H1 (cell line): ENCODE measurements around the gene SRRM2. TPM values are rescaled to one million over a fixed set of nuclear protein-coding genes. Genes with fewer than 3 reads are reported as not detected.

Experiments used
- CTCF ChIA-PET: fragments of 300-600 bp; sonication (Branson Sonifier 250); formaldehyde crosslinking; loops from one replicate; lab custom pipeline; 2021; ENCODE audit not compliant: partially characterized antibody; lab: Charles Lee
- POLR2A ChIA-PET: fragments of 300-600 bp; sonication (Branson Sonifier 250); formaldehyde crosslinking; loops from one replicate; lab custom pipeline; 2021; ENCODE audit warnings: inconsistent platforms; ENCODE audit not compliant: partially characterized antibody; lab: Charles Lee
- DNase-seq, 2 experiments: peaks; one replicate each; pipeline versions ENCODE4 v3.0.0 to v3.0.0-alpha.2; 2010 to 2022; ENCODE audit warnings: low spot score in 2 of 2, low read depth in 1 of 2, mixed read lengths in 1 of 2
- FAIRE-seq: peaks from 2 replicates; lab custom pipeline; 2011; peaks lifted over from hg19 to GRCh38; lab: Jason Lieb, UNC
- H2AFZ ChIP-seq: 2 replicates; pipeline ENCODE4 v1.8.1; 2012; ENCODE audit warnings: low read length, inconsistent platforms
- H2AK5ac ChIP-seq: 2 replicates; pipeline ENCODE4 v1.6.1; 2013; ENCODE audit warnings: low read depth, low read length
- H2BK120ac ChIP-seq: replicated peaks from 2 replicates; pipeline ENCODE3; 2013; ENCODE audit warnings: low read depth, low read length, inconsistent platforms
- H2BK12ac ChIP-seq: 2 replicates; pipeline ENCODE4 v1.6.1; 2013; ENCODE audit warnings: low read depth, low read length
- H2BK15ac ChIP-seq: 2 replicates; pipeline ENCODE4 v1.6.1; 2013; ENCODE audit warnings: low read length
- H2BK20ac ChIP-seq: 2 replicates; pipeline ENCODE4 v1.6.1; 2013; ENCODE audit warnings: low read length
- H2BK5ac ChIP-seq: 2 replicates; pipeline ENCODE4 v1.6.1; 2013; ENCODE audit warnings: low read depth, low read length
- H3K14ac ChIP-seq: 2 replicates; pipeline ENCODE4 v1.6.1; 2013; ENCODE audit warnings: inconsistent platforms; ENCODE audit not compliant: insufficient read length
- H3K18ac ChIP-seq: 2 replicates; pipeline ENCODE4 v1.6.1; 2013; ENCODE audit warnings: low read length; ENCODE audit errors: extremely low read depth
- H3K23ac ChIP-seq: 2 replicates; pipeline ENCODE4 v1.6.1; 2013; ENCODE audit warnings: inconsistent platforms; ENCODE audit not compliant: insufficient read length
- H3K23me2 ChIP-seq: 2 replicates; pipeline ENCODE4 v1.6.1; 2013; ENCODE audit warnings: low read depth, low read length
- H3K27ac ChIP-seq: 2 replicates; pipeline ENCODE4 v1.6.1; 2011; ENCODE audit warnings: low read depth, low read length, inconsistent platforms
- H3K27me3 ChIP-seq, 4 experiments: replicated peaks in 1 of 4; 1 replicate in 1 of 4; 2 replicates in 3 of 4; pipeline versions ENCODE4 v1.6.1 to v1.8.1; 2011 to 2013; ENCODE audit warnings: low read length in 3 of 4, mild to moderate bottlenecking in 3 of 4, inconsistent platforms in 2 of 4, mixed read lengths in 2 of 4, moderate library complexity in 1 of 4; ENCODE audit not compliant: control insufficient read depth in 3 of 4, insufficient read depth in 3 of 4; ENCODE audit errors: extremely low read depth in 1 of 4
- H3K36me3 ChIP-seq, 4 experiments: 2 replicates each; pipeline versions ENCODE4 v1.6.1 to v1.8.1; 2011 to 2013; ENCODE audit warnings: mild to moderate bottlenecking in 4 of 4, low read length in 3 of 4, moderate library complexity in 2 of 4, control low read depth in 1 of 4, inconsistent platforms in 1 of 4; ENCODE audit not compliant: insufficient read depth in 4 of 4, control insufficient read depth in 2 of 4
- H3K4ac ChIP-seq: replicated peaks from 2 replicates; pipeline ENCODE3; 2013; ENCODE audit warnings: low read length, low read depth, mixed read lengths, inconsistent platforms; ENCODE audit not compliant: insufficient read length
- H3K4me1 ChIP-seq, 4 experiments: replicated peaks in 1 of 4; 1 replicate in 1 of 4; 2 replicates in 3 of 4; pipeline versions ENCODE4 v1.6.1 to v1.8.1; 2011 to 2013; ENCODE audit warnings: low read length in 3 of 4, inconsistent platforms in 2 of 4, mixed read lengths in 1 of 4; ENCODE audit not compliant: insufficient read depth in 4 of 4, control insufficient read depth in 3 of 4
- H3K4me2 ChIP-seq, 2 experiments: 2 replicates each; pipeline versions ENCODE4 v1.6.1 to v1.8.1; 2011 to 2013; ENCODE audit warnings: low read depth in 2 of 2, low read length in 2 of 2, control low read depth in 1 of 2, inconsistent platforms in 1 of 2, mild to moderate bottlenecking in 1 of 2; ENCODE audit not compliant: insufficient read depth in 1 of 2
- H3K4me3 ChIP-seq, 4 experiments: fragments of 200-600, 300-600 bp in 1 of 4; sonication (generic), shearing (Covaris generic), sonication (Bioruptor Twin) in 1 of 4; 2 replicates each; pipeline versions ENCODE4 v1.5.1 to v1.8.1; 2011 to 2016; ENCODE audit warnings: low read length in 4 of 4, low read depth in 3 of 4, control low read depth in 2 of 4, inconsistent platforms in 2 of 4, mild to moderate bottlenecking in 2 of 4, mixed read lengths in 1 of 4, moderate library complexity in 1 of 4; ENCODE audit not compliant: insufficient read depth in 2 of 4; ENCODE audit errors: extremely low read depth in 1 of 4
- H3K56ac ChIP-seq: replicated peaks from 2 replicates; pipeline ENCODE3; 2013; ENCODE audit warnings: low read depth, mild to moderate bottlenecking, mixed read lengths, low read length, inconsistent platforms; ENCODE audit not compliant: insufficient read length
- H3K79me1 ChIP-seq: 2 replicates; pipeline ENCODE4 v1.6.1; 2013; ENCODE audit warnings: low read depth, low read length, control low read depth
- H3K79me2 ChIP-seq, 2 experiments: 2 replicates each; pipeline versions ENCODE4 v1.6.1 to v1.8.1; 2012 to 2013; ENCODE audit warnings: low read length in 2 of 2, mild to moderate bottlenecking in 2 of 2, inconsistent platforms in 1 of 2; ENCODE audit not compliant: insufficient read depth in 2 of 2, control insufficient read depth in 1 of 2
- H3K9ac ChIP-seq, 4 experiments: replicated peaks in 1 of 4; 1 replicate in 1 of 4; 2 replicates in 3 of 4; pipeline versions ENCODE4 v1.6.1 to v1.8.1; 2011 to 2013; ENCODE audit warnings: low read depth in 3 of 4, low read length in 3 of 4, control low read depth in 2 of 4, mild to moderate bottlenecking in 2 of 4, moderate library complexity in 2 of 4, inconsistent platforms in 1 of 4; ENCODE audit errors: extremely low read depth in 1 of 4
- H3K9me3 ChIP-seq, 2 experiments: 2 replicates each; pipeline versions ENCODE4 v1.6.1 to v1.8.1; 2012 to 2013; ENCODE audit warnings: mild to moderate bottlenecking in 2 of 2, moderate library complexity in 2 of 2, control low read depth in 1 of 2, inconsistent platforms in 1 of 2, low read depth in 1 of 2, low read length in 1 of 2, mixed read lengths in 1 of 2; ENCODE audit not compliant: insufficient read depth in 2 of 2
- H4K20me1 ChIP-seq, 2 experiments: replicated peaks in 1 of 2; 2 replicates each; pipeline versions ENCODE3 to v1.8.1; 2011 to 2013; ENCODE audit warnings: inconsistent platforms in 2 of 2, low read length in 2 of 2, mild to moderate bottlenecking in 1 of 2; ENCODE audit not compliant: insufficient read depth in 2 of 2, control insufficient read depth in 1 of 2
- H4K5ac ChIP-seq: 2 replicates; pipeline ENCODE4 v1.6.1; 2013; ENCODE audit warnings: low read length, low read depth, mixed read lengths, inconsistent platforms; ENCODE audit not compliant: insufficient read length
- H4K8ac ChIP-seq: 2 replicates; pipeline ENCODE4 v1.8.0; 2013; ENCODE audit warnings: mild to moderate bottlenecking, moderate library complexity, low read length, inconsistent platforms; ENCODE audit not compliant: insufficient read depth; ENCODE audit errors: extremely low read depth
- H4K91ac ChIP-seq: replicated peaks from 2 replicates; pipeline ENCODE3; 2013; ENCODE audit warnings: low read length, mixed read lengths, inconsistent platforms; ENCODE audit not compliant: insufficient read length
- BCL11A ChIP-seq, 2 experiments: IDR thresholded peaks; one replicate each; pipeline ENCODE4 v1.6.1; 2011; ENCODE audit warnings: low read depth in 2 of 2, low read length in 2 of 2, mild to moderate bottlenecking in 2 of 2
- NANOG ChIP-seq: IDR thresholded peaks from 2 replicates; pipeline ENCODE4 v1.6.1; 2011; ENCODE audit warnings: low read length, low read depth, mild to moderate bottlenecking, inconsistent platforms; ENCODE audit not compliant: insufficient read depth, poor library complexity, severe bottlenecking
- SIRT6 ChIP-seq: IDR thresholded peaks from one replicate; pipeline ENCODE4 v1.7.1; 2012; ENCODE audit warnings: low read length, inconsistent platforms
- WGBS, 2 experiments: shearing (Covaris generic) in 1 of 2; methylation state at CpG; one replicate each; pipeline versions ENCODE4 v1.1.6 to v1.1.7; 2013 to 2015; ENCODE audit warnings: low lambda C conversion rate in 2 of 2, mixed read lengths in 2 of 2, inconsistent platforms in 1 of 2, low coverage in 1 of 2, missing lambda C conversion rate in 1 of 2; ENCODE audit not compliant: insufficient replicate concordance in 2 of 2, insufficient coverage in 1 of 2, insufficient read length in 1 of 2; ENCODE audit errors: extremely low coverage in 1 of 2, missing lambda C conversion rate in 1 of 2; 5-methylcytosine and 5-hydroxymethylcytosine counted together
- polyA plus RNA-seq, 7 experiments: library from polyadenylated mRNA; depleted of rRNA in 3 of 7; stranded (reverse) in 5 of 7; unstranded in 2 of 7; fragments of >200 nt in 5 of 7; fragments of 200-250 nt in 2 of 7; gene quantifications; 1 replicate in 5 of 7; 2 replicates in 1 of 7; 4 replicates in 1 of 7; pipeline versions ENCODE4 v1.2.1 to v1.2.3, GENCODE V29; 2011 to 2013; ENCODE audit warnings: missing spikeins in 2 of 7, mixed read lengths in 2 of 7
- total RNA-seq: library from RNA; stranded (reverse); fragmentation: NEBNext Ultra II Directional; extraction: Animal tissue kit (Norgen Biotek cat#: 25700); gene quantifications from 2 replicates; pipeline ENCODE4 v1.2.1, GENCODE V29; 2021

Gene SRRM2
- total and polyA plus RNA-seq, 2 of the 8 experiments (the other 6 are each of a cell fraction or from before 2014, with no cell fraction given), result 300 to 579 TPM

- H3K4me3 ChIP-seq, result no peak overlapping the region
- FAIRE-seq, result no peak
These were observed 27.8 kb downstream of the SRRM2 start for GRCh38 chr16:2779978-2780898.

More at GRCh38 chr16:2779978-2780898, 27.8 kb downstream of the SRRM2 start:
- peaks cover 0 to 4% (median under 1%) of the 10 kb centered on the region in 4 experiments; a peak in 5 of 7 replicates for H3K4me1 ChIP-seq
- no peak overlapping the region for H2BK12ac ChIP-seq
- peaks cover 10% of the 10 kb centered on the region; the same call in 1 of the 2 replicates for H3K23me2 ChIP-seq
- H2BK20ac ChIP-seq, result no peak overlapping the region
- H3K14ac ChIP-seq, result no peak overlapping the region
- ChIA-PET CTCF (no interaction called here), POLR2A (interaction anchor here (1.0 to 9.5 kb wide), 4 partner anchors 12 to 28 kb away, joined by 3 to 180 read pairs (median 26); partner anchors contain the start of gene SRRM2)
- no peak for DNase-seq
- no peak overlapping the region for H3K9ac ChIP-seq
- WGBS, 2 experiments, result 73% methylated on average over 17 of the region's 17 CpGs; no CpG with 5 or more reads in 1 of the 2 experiments
- H3K18ac ChIP-seq, result no peak overlapping the region
- no peak overlapping the region for H2BK5ac ChIP-seq
- peak overlapping the region; percentile 36; the same call in 1 of the 2 replicates for H4K8ac ChIP-seq
- no peak overlapping the region for H3K23ac ChIP-seq
- no peaks in the 10 kb centered on the region for H3K9me3 ChIP-seq
- H3K27me3 ChIP-seq, result peaks cover 0 to 3% (median 0%) of the 10 kb centered on the region in 4 experiments; a peak in 1 of 7 replicates
- peaks cover 0 to 6% (median under 1%) of the 10 kb centered on the region in 4 experiments; a peak in 2 of 8 replicates for H3K36me3 ChIP-seq
- H3K4me2 ChIP-seq, result no peak overlapping the region
- no peak overlapping the region for H3K4ac ChIP-seq
- no peak overlapping the region for H2BK15ac ChIP-seq
- no peak overlapping the region for H4K5ac ChIP-seq
- 0 out of 2 replicates have a peak overlapping the region, but pooled peaks have one; percentile 13 for H2AK5ac ChIP-seq
- no peak overlapping the region for H3K56ac ChIP-seq
- TF ChIP-seq BCL11A (IDR thresholded peaks at IDR 0.05; ENCODE audit: low read depth in 2 of 2, low read length in 2 of 2) (no peak), SIRT6 (no peak), NANOG (no peak)
- H3K27ac ChIP-seq, result no peak overlapping the region
- H3K79me1 ChIP-seq, result peaks cover 8% of the 10 kb centered on the region; the same call in 1 of the 2 replicates
- peaks cover 12 to 21% of the 10 kb centered on the region in 2 experiments for H3K79me2 ChIP-seq
- H2AFZ ChIP-seq, result no peak overlapping the region
- H4K20me1 ChIP-seq, result peaks cover 0 to 3% of the 10 kb centered on the region in 2 experiments
- H4K91ac ChIP-seq, result no peak overlapping the region
- no peak overlapping the region for H2BK120ac ChIP-seq
